Muscle of arm (tissue), 12 donors: ENCODE measurements around the gene ERVMER34-1. TPM values are rescaled to one million over a fixed set of nuclear protein-coding genes. Genes with fewer than 3 reads are reported as not detected.

Experiments
- polyA plus RNA-seq, 12 donors: library from polyadenylated mRNA; unstranded; fragments of 120-200 nt; gene quantifications; one replicate each; pipeline ENCODE4 v1.2.1, GENCODE V29; 2013; ENCODE audit not compliant: insufficient read length in 12 of 12

The ERVMER34-1 gene
- polyA plus RNA-seq, 12 donors, result 0.38 to 1.7 (median 0.59) TPM; not detected in 2

Other genes with a start within 250 kb of the ERVMER34-1 start
- gene USP46, start 92.1 kb downstream of the ERVMER34-1 start, polyA plus RNA-seq, result 10 to 100 TPM in 11 of 12 donors, not detected in 1; 23.0 to 42.0 (median 29.4) TPM
- 10 to 100 TPM in 7 of 12 donors, 1 to 10 TPM in 3, not detected in 2; 6.0 to 15.8 (median 11.1) TPM for gene RASL11B, start 110.9 kb upstream of the ERVMER34-1 start, polyA plus RNA-seq